ENCODE results near the gene TAB2.

The TAB2 gene

DNA sequence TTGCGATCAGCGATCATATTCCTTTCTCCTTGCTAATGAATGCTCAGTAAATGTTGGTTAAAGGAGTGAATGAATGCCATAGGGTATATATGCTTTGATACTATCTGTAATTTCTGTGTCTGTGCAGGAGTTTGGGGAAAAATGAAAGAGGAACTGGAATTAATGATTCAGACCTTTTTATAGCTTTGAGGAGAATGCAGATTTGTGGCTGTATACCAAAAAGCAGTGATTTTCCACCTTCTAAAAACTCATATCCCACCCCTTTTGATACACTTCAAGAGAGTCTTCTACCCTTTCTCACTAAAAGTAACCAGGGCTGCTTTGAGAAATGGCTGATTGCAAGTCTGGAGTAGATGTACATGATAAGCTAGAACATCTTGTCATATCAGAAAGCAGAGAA lies 56.0 kb downstream of the TAB2 start:
- ChIA-PET POLR2A (no interaction called here), CTCF (interaction anchor here (0.5 kb wide), 1 partner anchor 508 kb away, joined by 3 read pairs; no protein-coding TSS in a partner anchor)
- Histone ChIP-seq H3K27ac (ENCODE audit: extremely low read depth, low read depth, low read length) (no peak overlapping the region), H3K9me3 (ENCODE audit: control insufficient read depth, insufficient read depth, low read depth, low read length) (no peaks in the 10 kb centered on the region), H3K4me3 (ENCODE audit: low read depth, low read length) (no peak overlapping the region), H3K4me1 (ENCODE audit: control insufficient read depth, insufficient read depth, low read length) (no peaks in the 10 kb centered on the region), H3K36me3 (ENCODE audit: control insufficient read depth in 2 of 2, insufficient read depth in 1 of 2, low read length in 2 of 2) (peaks cover 12 to 27% of the 10 kb centered on the region in 2 experiments)
- TF ChIP-seq WT1 (tag by site-specific recombination; IDR thresholded peaks at IDR 0.05) (no peak), ZNF138 (tag by site-specific recombination; IDR thresholded peaks at IDR 0.05; ENCODE audit: borderline replicate concordance) (no peak), ZXDB (tag by site-specific recombination; IDR thresholded peaks at IDR 0.05) (no peak), ZSCAN18 (tag by site-specific recombination; IDR thresholded peaks at IDR 0.05) (no peak), KLF10 (tag by site-specific recombination; IDR thresholded peaks at IDR 0.05) (no peak), TRIM28 (IDR thresholded peaks at IDR 0.05; ENCODE audit: borderline replicate concordance, low read length) (no peak), ZNF2 (tag by site-specific recombination; IDR thresholded peaks at IDR 0.05) (no peak), YY1 (tag by site-specific recombination; IDR thresholded peaks at IDR 0.05) (no peak), MEIS1 (CRISPR knock-in tag; IDR thresholded peaks at IDR 0.05; ENCODE audit: borderline replicate concordance) (no peak), ZNF555 (tag by site-specific recombination; conservative IDR thresholded peaks at IDR 0.05) (no peak), SP3 (tag by site-specific recombination; IDR thresholded peaks at IDR 0.05) (no peak), ZNF777 (tag by site-specific recombination; IDR thresholded peaks at IDR 0.05; ENCODE audit: borderline replicate concordance) (no peak), GLIS2 (tag by site-specific recombination; IDR thresholded peaks at IDR 0.05) (no peak), ZNF558 (tag by site-specific recombination; IDR thresholded peaks at IDR 0.05) (no peak)

- TF ChIP-seq ZNF121 (tag by site-specific recombination; IDR thresholded peaks at IDR 0.05) (0 out of 2 replicates have a peak, but pooled peaks have one; percentile 41), GLI2 (tag by site-specific recombination; IDR thresholded peaks at IDR 0.05; ENCODE audit: borderline replicate concordance, low read depth) (no peak)
- POLR2A ChIA-PET: no interaction called here
- CTCF ChIA-PET: no interaction called here
These were observed 62.5 kb downstream of the TAB2 start for GRCh38 chr6:149379977-149380376.

DNA sequence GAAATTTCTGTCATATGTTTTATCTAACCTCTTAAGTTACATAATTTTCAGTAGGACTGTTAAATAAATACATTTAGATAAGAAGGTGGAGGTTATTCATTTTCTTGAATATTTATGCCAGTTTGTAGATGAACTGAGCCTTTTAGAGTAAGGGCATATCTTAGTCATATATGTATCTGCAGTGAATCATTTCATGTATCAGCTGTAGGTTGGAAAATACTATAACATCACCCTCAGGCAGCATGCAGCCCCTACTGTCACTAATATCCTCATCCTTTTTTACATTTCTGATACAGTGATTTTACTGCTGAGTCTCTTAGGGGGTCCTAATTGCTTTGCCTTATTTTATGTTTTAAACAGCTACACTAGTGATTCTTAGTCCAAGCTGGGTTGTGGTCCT lies 63.0 kb downstream of the TAB2 start:
- no peak overlapping the region for H3K27ac ChIP-seq (ENCODE audit: extremely low read depth, low read depth, low read length)
- H3K4me3 ChIP-seq (ENCODE audit: low read depth, low read length): no peak overlapping the region
- no peaks in the 10 kb centered on the region for H3K9me3 ChIP-seq (ENCODE audit: control insufficient read depth, insufficient read depth, low read depth, low read length)
- H3K36me3 ChIP-seq (ENCODE audit: control insufficient read depth in 2 of 2, insufficient read depth in 1 of 2, low read length in 2 of 2): peaks cover 33 to 61% of the 10 kb centered on the region in 2 experiments
- no peaks in the 10 kb centered on the region for H3K4me1 ChIP-seq (ENCODE audit: control insufficient read depth, insufficient read depth, low read length)
- CTCF ChIA-PET: interaction anchor here (0.6 kb wide), 1 partner anchor 1050 kb away, joined by 3 read pairs; no protein-coding TSS in a partner anchor
- POLR2A ChIA-PET: no interaction called here
- TF ChIP-seq ZNF585B (tag by site-specific recombination; IDR thresholded peaks at IDR 0.05) (no peak), PRDM10 (tag by site-specific recombination; IDR thresholded peaks at IDR 0.05) (no peak), ZNF350 (tag by site-specific recombination; IDR thresholded peaks at IDR 0.05) (no peak), REPIN1 (tag by site-specific recombination; IDR thresholded peaks at IDR 0.05; ENCODE audit: low read depth) (no peak), ZNF843 (tag by site-specific recombination; IDR thresholded peaks at IDR 0.05) (no peak), GLIS1 (tag by site-specific recombination; IDR thresholded peaks at IDR 0.05) (no peak), INSM2 (tag by site-specific recombination; IDR thresholded peaks at IDR 0.05) (no peak), KLF8 (tag by site-specific recombination; IDR thresholded peaks at IDR 0.05) (no peak), KLF1 (tag by site-specific recombination; IDR thresholded peaks at IDR 0.05) (no peak), ZNF707 (tag by site-specific recombination; IDR thresholded peaks at IDR 0.05) (no peak)
- TF ChIP-seq, protein P1, sequence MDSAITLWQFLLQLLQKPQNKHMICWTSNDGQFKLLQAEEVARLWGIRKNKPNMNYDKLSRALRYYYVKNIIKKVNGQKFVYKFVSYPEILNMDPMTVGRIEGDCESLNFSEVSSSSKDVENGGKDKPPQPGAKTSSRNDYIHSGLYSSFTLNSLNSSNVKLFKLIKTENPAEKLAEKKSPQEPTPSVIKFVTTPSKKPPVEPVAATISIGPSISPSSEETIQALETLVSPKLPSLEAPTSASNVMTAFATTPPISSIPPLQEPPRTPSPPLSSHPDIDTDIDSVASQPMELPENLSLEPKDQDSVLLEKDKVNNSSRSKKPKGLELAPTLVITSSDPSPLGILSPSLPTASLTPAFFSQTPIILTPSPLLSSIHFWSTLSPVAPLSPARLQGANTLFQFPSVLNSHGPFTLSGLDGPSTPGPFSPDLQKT (IDR thresholded peaks at IDR 0.05; ENCODE audit: borderline replicate concordance, low read depth, low read length): no peak

More at GRCh38 chr6:149379977-149380376, 62.5 kb downstream of the TAB2 start:
- Histone ChIP-seq H3K27ac (ENCODE audit: extremely low read depth, low read depth, low read length) (no peak overlapping the region), H3K4me3 (ENCODE audit: low read depth, low read length) (no peak overlapping the region), H3K36me3 (ENCODE audit: control insufficient read depth in 2 of 2, insufficient read depth in 1 of 2, low read length in 2 of 2) (peaks cover 33 to 57% of the 10 kb centered on the region in 2 experiments), H3K4me1 (ENCODE audit: control insufficient read depth, insufficient read depth, low read length) (no peaks in the 10 kb centered on the region), H3K9me3 (ENCODE audit: control insufficient read depth, insufficient read depth, low read depth, low read length) (no peaks in the 10 kb centered on the region)
